HG03108 (cell line): ENCODE data around the gene GNB1.
"Not testable (repeated sequence)": the region's sequence is repeated elsewhere in the genome, so short reads cannot be mapped to it uniquely, and the experiment has no call there.

ENCODE experiments used
- ATAC-seq: cut with Tn5 transposase; IDR thresholded peaks from one replicate; pipeline ENCODE4 v1.9.1; 2021; ENCODE audit warnings: moderate library complexity; ENCODE audit not compliant: unreplicated experiment

The GNB1 gene

GRCh38 chr1:1752190-1752589 lies 138.7 kb downstream of the GNB1 start:
- no peak for ATAC-seq

- ATAC-seq: not testable (repeated sequence)
Measured at GRCh38 chr1:1749941-1750340, 140.9 kb downstream of the GNB1 start.

- ATAC-seq: no peak
Measured at GRCh38 chr1:1748686-1749321, 142.1 kb downstream of the GNB1 start.

- peak; percentile 73 for ATAC-seq
Measured at GRCh38 chr1:1746566-1746909, 144.3 kb downstream of the GNB1 start.

- ATAC-seq: peak; percentile 73
Measured at GRCh38 chr1:1745651-1746565, 145.0 kb downstream of the GNB1 start.

- not testable (repeated sequence) for ATAC-seq
Measured at GRCh38 chr1:1742529-1742928, 148.4 kb downstream of the GNB1 start.

GRCh38 chr1:1741013-1741412 lies 149.9 kb downstream of the GNB1 start:
- not testable (repeated sequence) for ATAC-seq

GRCh38 chr1:1738799-1739337 lies 152.0 kb downstream of the GNB1 start:
- not testable (repeated sequence) for ATAC-seq

- ATAC-seq: not testable (repeated sequence)
Measured at GRCh38 chr1:1737675-1738590, 153.0 kb downstream of the GNB1 start.
